Measurements from ENCODE around the gene RCL1. TPM values are rescaled to one million over a fixed set of nuclear protein-coding genes. Genes with fewer than 3 reads are reported as not detected.

Gene RCL1
- total and polyA plus RNA-seq, 2 of the 13 experiments (the other 11 are each of a cell fraction or from before 2014, with no cell fraction given), result 22.3 to 31.6 TPM

DNA sequence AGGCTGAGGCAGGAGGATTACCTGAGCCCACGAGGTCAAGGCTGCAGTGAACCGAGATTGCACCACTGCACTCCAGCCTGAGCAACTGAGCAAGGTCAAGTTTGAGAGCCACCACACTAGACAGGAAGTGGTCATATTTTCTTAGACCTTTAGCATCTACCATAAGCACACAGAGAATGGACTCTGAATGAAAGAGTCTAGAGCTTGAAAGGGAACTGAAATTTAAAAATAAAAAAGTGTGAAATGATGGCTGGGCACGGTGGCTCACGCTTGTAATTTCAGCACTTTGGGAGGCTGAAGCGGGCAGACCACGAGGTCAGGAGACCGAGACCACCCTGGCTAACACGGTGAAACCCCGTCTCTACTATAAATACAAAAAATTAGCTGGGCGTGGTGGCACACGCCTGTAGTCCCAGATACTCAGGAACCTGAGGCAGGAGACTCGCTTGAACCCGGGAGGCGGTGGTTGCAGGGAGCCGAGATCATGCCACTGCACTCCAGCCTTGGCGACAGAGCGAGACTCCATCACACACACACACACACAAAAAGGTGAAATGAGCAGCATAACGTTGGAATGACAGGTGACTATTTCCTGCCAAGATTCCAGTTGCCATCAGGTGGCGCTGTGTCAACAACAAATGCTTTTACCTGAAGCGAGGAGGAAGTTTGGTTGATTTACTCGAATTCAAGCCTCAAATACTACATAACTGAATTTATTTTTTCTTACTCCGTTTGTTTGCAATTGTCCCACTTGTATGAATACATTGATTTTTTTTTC is 30.4 kb upstream of the RCL1 start (continued):
- no peak for TF ChIP-seq ATAD3A (CRISPR knock-in tag; IDR thresholded peaks at IDR 0.05)
- no peak for TF ChIP-seq NFE2 (CRISPR knock-in tag; IDR thresholded peaks at IDR 0.05)
- TF ChIP-seq ZNF644 (CRISPR knock-in tag; IDR thresholded peaks at IDR 0.05; ENCODE audit: low read depth), result no peak
- TF ChIP-seq NR2C2 (CRISPR knock-in tag; IDR thresholded peaks at IDR 0.05; ENCODE audit: borderline replicate concordance), result 0 out of 2 replicates have a peak, but pooled peaks have one; percentile 15
- TF ChIP-seq ARHGAP35 (CRISPR knock-in tag; IDR thresholded peaks at IDR 0.05; ENCODE audit: borderline replicate concordance), result no peak
- no peak for TF ChIP-seq ASH2L (IDR thresholded peaks at IDR 0.05; ENCODE audit: insufficient read length, low read depth, low read length)
- TF ChIP-seq, protein P1, sequence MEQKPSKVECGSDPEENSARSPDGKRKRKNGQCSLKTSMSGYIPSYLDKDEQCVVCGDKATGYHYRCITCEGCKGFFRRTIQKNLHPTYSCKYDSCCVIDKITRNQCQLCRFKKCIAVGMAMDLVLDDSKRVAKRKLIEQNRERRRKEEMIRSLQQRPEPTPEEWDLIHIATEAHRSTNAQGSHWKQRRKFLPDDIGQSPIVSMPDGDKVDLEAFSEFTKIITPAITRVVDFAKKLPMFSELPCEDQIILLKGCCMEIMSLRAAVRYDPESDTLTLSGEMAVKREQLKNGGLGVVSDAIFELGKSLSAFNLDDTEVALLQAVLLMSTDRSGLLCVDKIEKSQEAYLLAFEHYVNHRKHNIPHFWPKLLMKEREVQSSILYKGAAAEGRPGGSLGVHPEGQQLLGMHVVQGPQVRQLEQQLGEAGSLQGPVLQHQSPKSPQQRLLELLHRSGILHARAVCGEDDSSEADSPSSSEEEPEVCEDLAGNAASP (CRISPR knock-in tag; IDR thresholded peaks at IDR 0.05; ENCODE audit: borderline replicate concordance), result peak; percentile 66; the same call in 1 of the 2 replicates
- TF ChIP-seq ATM (IDR thresholded peaks at IDR 0.05; ENCODE audit: borderline replicate concordance), result no peak
- no peak for TF ChIP-seq ZNF550 (CRISPR knock-in tag; IDR thresholded peaks at IDR 0.05; ENCODE audit: borderline replicate concordance)
- no peak for TF ChIP-seq ZBTB20 (CRISPR knock-in tag; IDR thresholded peaks at IDR 0.05; ENCODE audit: borderline replicate concordance, low read depth)
- no peak for TF ChIP-seq ZNF841 (CRISPR knock-in tag; IDR thresholded peaks at IDR 0.05; ENCODE audit: borderline replicate concordance)
- TF ChIP-seq, protein P2, sequence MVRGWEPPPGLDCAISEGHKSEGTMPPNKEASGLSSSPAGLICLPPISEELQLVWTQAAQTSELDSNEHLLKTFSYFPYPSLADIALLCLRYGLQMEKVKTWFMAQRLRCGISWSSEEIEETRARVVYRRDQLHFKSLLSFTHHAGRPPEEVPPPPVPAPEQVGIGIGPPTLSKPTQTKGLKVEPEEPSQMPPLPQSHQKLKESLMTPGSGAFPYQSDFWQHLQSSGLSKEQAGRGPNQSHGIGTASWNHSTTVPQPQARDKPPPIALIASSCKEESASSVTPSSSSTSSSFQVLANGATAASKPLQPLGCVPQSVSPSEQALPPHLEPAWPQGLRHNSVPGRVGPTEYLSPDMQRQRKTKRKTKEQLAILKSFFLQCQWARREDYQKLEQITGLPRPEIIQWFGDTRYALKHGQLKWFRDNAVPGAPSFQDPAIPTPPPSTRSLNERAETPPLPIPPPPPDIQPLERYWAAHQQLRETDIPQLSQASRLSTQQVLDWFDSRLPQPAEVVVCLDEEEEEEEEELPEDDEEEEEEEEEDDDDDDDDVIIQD (CRISPR knock-in tag; IDR thresholded peaks at IDR 0.05; ENCODE audit: low read depth), result no peak
- TF ChIP-seq, protein P3, sequence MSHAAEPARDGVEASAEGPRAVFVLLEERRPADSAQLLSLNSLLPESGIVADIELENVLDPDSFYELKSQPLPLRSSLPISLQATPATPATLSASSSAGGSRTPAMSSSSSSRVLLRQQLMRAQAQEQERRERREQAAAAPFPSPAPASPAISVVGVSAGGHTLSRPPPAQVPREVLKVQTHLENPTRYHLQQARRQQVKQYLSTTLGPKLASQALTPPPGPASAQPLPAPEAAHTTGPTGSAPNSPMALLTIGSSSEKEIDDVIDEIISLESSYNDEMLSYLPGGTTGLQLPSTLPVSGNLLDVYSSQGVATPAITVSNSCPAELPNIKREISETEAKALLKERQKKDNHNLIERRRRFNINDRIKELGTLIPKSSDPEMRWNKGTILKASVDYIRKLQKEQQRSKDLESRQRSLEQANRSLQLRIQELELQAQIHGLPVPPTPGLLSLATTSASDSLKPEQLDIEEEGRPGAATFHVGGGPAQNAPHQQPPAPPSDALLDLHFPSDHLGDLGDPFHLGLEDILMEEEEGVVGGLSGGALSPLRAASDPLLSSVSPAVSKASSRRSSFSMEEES (CRISPR knock-in tag; IDR thresholded peaks at IDR 0.05), result no peak
- TF ChIP-seq ZNF781 (CRISPR knock-in tag; IDR thresholded peaks at IDR 0.05; ENCODE audit: borderline replicate concordance, not compliant biosample characterization), result no peak
- TF ChIP-seq, protein P4, sequence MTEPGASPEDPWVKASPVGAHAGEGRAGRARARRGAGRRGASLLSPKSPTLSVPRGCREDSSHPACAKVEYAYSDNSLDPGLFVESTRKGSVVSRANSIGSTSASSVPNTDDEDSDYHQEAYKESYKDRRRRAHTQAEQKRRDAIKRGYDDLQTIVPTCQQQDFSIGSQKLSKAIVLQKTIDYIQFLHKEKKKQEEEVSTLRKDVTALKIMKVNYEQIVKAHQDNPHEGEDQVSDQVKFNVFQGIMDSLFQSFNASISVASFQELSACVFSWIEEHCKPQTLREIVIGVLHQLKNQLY (CRISPR knock-in tag; IDR thresholded peaks at IDR 0.05), result no peak
- no peak for TF ChIP-seq EZH2 (conservative IDR thresholded peaks at IDR 0.05; ENCODE audit: low read depth, low read length)
- TF ChIP-seq HES4 (CRISPR knock-in tag; IDR thresholded peaks at IDR 0.05; ENCODE audit: borderline replicate concordance), result no peak
- peak; percentile 92 for TF ChIP-seq RARA (CRISPR knock-in tag; IDR thresholded peaks at IDR 0.05)
- TF ChIP-seq, protein P5, sequence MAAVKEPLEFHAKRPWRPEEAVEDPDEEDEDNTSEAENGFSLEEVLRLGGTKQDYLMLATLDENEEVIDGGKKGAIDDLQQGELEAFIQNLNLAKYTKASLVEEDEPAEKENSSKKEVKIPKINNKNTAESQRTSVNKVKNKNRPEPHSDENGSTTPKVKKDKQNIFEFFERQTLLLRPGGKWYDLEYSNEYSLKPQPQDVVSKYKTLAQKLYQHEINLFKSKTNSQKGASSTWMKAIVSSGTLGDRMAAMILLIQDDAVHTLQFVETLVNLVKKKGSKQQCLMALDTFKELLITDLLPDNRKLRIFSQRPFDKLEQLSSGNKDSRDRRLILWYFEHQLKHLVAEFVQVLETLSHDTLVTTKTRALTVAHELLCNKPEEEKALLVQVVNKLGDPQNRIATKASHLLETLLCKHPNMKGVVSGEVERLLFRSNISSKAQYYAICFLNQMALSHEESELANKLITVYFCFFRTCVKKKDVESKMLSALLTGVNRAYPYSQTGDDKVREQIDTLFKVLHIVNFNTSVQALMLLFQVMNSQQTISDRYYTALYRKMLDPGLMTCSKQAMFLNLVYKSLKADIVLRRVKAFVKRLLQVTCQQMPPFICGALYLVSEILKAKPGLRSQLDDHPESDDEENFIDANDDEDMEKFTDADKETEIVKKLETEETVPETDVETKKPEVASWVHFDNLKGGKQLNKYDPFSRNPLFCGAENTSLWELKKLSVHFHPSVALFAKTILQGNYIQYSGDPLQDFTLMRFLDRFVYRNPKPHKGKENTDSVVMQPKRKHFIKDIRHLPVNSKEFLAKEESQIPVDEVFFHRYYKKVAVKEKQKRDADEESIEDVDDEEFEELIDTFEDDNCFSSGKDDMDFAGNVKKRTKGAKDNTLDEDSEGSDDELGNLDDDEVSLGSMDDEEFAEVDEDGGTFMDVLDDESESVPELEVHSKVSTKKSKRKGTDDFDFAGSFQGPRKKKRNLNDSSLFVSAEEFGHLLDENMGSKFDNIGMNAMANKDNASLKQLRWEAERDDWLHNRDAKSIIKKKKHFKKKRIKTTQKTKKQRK (IDR thresholded peaks at IDR 0.05; ENCODE audit: low read length), result no peak
- TF ChIP-seq SSRP1 (CRISPR knock-in tag; IDR thresholded peaks at IDR 0.05), result no peak
- no peak for TF ChIP-seq ZNF484 (CRISPR knock-in tag; IDR thresholded peaks at IDR 0.05; ENCODE audit: borderline replicate concordance, low read depth)

Measured in HepG2 (cell line).